ENCODE data around the gene PHACTR1.

DNA sequence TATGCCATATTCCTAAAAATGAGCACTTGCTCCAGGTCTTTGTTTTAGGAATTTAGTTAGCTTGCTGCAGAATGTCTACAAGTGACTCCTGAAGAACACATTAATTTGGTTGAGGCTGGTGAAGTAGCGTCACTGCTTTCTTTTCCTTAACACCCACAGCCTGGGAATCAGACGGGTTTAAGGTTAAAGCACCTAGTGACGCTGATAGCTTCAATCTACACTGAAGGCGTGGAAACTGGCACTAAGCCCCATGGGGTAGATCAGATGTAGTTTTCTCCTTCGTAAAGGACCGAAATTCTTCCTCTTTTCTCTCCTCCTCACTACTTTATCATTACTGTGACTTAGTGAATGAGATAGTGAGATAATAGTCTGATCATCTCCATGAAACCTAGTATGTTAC is 521.5 kb downstream of the PHACTR1 start:
- no peak for TF ChIP-seq NFE2L1 (CRISPR knock-in tag; IDR thresholded peaks at IDR 0.05)
- TF ChIP-seq NR1H2 (CRISPR knock-in tag; IDR thresholded peaks at IDR 0.05): no peak
- TF ChIP-seq, protein P1, sequence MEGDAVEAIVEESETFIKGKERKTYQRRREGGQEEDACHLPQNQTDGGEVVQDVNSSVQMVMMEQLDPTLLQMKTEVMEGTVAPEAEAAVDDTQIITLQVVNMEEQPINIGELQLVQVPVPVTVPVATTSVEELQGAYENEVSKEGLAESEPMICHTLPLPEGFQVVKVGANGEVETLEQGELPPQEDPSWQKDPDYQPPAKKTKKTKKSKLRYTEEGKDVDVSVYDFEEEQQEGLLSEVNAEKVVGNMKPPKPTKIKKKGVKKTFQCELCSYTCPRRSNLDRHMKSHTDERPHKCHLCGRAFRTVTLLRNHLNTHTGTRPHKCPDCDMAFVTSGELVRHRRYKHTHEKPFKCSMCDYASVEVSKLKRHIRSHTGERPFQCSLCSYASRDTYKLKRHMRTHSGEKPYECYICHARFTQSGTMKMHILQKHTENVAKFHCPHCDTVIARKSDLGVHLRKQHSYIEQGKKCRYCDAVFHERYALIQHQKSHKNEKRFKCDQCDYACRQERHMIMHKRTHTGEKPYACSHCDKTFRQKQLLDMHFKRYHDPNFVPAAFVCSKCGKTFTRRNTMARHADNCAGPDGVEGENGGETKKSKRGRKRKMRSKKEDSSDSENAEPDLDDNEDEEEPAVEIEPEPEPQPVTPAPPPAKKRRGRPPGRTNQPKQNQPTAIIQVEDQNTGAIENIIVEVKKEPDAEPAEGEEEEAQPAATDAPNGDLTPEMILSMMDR (IDR thresholded peaks at IDR 0.05): no peak
- TF ChIP-seq, protein P2, sequence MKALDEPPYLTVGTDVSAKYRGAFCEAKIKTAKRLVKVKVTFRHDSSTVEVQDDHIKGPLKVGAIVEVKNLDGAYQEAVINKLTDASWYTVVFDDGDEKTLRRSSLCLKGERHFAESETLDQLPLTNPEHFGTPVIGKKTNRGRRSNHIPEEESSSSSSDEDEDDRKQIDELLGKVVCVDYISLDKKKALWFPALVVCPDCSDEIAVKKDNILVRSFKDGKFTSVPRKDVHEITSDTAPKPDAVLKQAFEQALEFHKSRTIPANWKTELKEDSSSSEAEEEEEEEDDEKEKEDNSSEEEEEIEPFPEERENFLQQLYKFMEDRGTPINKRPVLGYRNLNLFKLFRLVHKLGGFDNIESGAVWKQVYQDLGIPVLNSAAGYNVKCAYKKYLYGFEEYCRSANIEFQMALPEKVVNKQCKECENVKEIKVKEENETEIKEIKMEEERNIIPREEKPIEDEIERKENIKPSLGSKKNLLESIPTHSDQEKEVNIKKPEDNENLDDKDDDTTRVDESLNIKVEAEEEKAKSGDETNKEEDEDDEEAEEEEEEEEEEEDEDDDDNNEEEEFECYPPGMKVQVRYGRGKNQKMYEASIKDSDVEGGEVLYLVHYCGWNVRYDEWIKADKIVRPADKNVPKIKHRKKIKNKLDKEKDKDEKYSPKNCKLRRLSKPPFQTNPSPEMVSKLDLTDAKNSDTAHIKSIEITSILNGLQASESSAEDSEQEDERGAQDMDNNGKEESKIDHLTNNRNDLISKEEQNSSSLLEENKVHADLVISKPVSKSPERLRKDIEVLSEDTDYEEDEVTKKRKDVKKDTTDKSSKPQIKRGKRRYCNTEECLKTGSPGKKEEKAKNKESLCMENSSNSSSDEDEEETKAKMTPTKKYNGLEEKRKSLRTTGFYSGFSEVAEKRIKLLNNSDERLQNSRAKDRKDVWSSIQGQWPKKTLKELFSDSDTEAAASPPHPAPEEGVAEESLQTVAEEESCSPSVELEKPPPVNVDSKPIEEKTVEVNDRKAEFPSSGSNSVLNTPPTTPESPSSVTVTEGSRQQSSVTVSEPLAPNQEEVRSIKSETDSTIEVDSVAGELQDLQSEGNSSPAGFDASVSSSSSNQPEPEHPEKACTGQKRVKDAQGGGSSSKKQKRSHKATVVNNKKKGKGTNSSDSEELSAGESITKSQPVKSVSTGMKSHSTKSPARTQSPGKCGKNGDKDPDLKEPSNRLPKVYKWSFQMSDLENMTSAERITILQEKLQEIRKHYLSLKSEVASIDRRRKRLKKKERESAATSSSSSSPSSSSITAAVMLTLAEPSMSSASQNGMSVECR (CRISPR knock-in tag; IDR thresholded peaks at IDR 0.05; ENCODE audit: borderline replicate concordance): no peak
- TF ChIP-seq, protein P3, sequence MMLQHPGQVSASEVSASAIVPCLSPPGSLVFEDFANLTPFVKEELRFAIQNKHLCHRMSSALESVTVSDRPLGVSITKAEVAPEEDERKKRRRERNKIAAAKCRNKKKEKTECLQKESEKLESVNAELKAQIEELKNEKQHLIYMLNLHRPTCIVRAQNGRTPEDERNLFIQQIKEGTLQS (CRISPR knock-in tag; conservative IDR thresholded peaks at IDR 0.05): no peak

All from WTC11 (cell line).